Measurements from ENCODE around the gene ALPL.

The ALPL gene

GRCh38 chr1:21496063-21496462 lies 13.2 kb upstream of the ALPL start:
- no peak for ATAC-seq

DNA sequence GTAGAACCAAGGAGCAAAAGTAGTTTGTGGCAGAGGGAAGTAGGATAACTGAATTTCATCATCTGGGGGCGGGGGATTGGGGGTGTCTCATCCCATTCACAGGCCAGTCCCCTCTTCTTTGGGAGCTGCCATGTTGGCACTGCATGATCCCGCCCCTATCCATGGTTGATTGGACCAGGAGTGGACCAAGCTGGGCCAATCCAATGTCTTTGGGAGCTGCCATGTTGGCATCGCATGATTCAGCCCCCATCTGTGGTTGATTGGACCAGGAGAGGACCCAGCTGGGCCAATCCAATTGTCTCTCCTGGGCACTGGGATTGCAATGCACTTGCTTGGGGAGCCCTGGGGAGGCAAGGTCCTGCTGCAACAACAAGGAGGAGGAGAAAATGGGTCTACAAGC lies 12.3 kb upstream of the ALPL start:
- Mint-ChIP-seq H3K36me3 (ENCODE audit: low read depth) (no peaks in the 10 kb centered on the region), H3K9me3 (no peaks in the 10 kb centered on the region), H3K4me3 (no peak overlapping the region), H3K27ac (no peak overlapping the region), H3K27me3 (peaks cover 8% of the 10 kb centered on the region), H3K4me1 (no peaks in the 10 kb centered on the region)
- DNase-seq (no peak), ATAC-seq (no peak)

More at GRCh38 chr1:21496063-21496462, 13.2 kb upstream of the ALPL start:
- no peak overlapping the region for H3K27ac Mint-ChIP-seq
- H3K9me3 Mint-ChIP-seq = no peaks in the 10 kb centered on the region
- H3K27me3 Mint-ChIP-seq = peaks cover 8% of the 10 kb centered on the region
- no peak overlapping the region for H3K4me3 Mint-ChIP-seq
- DNase-seq = no peak
- H3K4me1 Mint-ChIP-seq = no peaks in the 10 kb centered on the region
- H3K36me3 Mint-ChIP-seq (ENCODE audit: low read depth) = no peaks in the 10 kb centered on the region

GRCh38 chr1:21497466-21498061 lies 11.7 kb upstream of the ALPL start:
- peaks cover 5% of the 10 kb centered on the region for H3K27me3 Mint-ChIP-seq
- H3K27ac Mint-ChIP-seq = no peak overlapping the region
- no peak overlapping the region for H3K4me3 Mint-ChIP-seq
- H3K36me3 Mint-ChIP-seq (ENCODE audit: low read depth) = no peaks in the 10 kb centered on the region
- DNase-seq (no peak), ATAC-seq (no peak)
- H3K9me3 Mint-ChIP-seq = no peaks in the 10 kb centered on the region
- H3K4me1 Mint-ChIP-seq = no peaks in the 10 kb centered on the region

- Mint-ChIP-seq H3K9me3 (no peaks in the 10 kb centered on the region), H3K27me3 (peaks cover 6% of the 10 kb centered on the region), H3K27ac (no peak overlapping the region), H3K36me3 (ENCODE audit: low read depth) (no peaks in the 10 kb centered on the region), H3K4me3 (no peak overlapping the region), H3K4me1 (no peaks in the 10 kb centered on the region)
- no peak for ATAC-seq
- no peak for DNase-seq
These were observed 9.8 kb upstream of the ALPL start for GRCh38 chr1:21499283-21499950.

DNA sequence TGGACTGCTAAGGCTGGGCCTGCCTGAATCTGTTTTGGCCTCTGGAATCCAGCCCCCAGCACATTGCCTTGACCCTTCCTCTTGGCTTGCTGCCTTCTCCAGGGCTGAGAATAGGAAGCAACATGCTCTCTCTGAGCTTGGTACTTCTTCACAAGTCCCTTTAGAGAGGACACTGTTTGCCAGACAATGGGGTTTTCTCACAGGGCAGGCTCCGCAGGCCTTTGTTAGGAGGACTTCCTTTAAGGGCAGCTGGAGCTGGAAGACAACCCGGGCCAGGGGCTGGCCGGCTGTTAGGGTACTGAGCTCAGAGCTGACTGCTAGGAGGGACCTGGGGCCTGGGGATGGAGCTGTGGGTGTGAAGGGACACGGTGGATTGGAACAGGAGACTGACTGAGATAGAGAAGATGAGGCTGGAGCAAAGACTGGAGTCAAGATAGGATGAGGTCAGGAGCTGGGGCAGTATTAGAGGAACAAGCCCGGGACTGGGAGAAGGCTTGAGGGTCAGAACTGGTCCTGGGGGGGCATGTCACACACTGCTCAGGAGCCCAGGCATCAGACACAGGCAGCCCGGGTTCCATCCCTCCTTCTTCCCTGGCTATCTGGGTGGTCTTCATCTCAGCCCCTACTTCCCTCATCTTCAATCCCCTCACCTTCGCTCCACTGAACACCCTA lies 5.4 kb upstream of the ALPL start:
- H3K4me1 Mint-ChIP-seq = peaks cover 3% of the 10 kb centered on the region
- ATAC-seq = no peak

GRCh38 chr1:21506804-21507203 lies 2.4 kb upstream of the ALPL start:
- Mint-ChIP-seq H3K27me3 (peaks cover 50% of the 10 kb centered on the region), H3K9me3 (no peaks in the 10 kb centered on the region), H3K36me3 (ENCODE audit: low read depth) (no peaks in the 10 kb centered on the region), H3K4me1 (peaks cover 4% of the 10 kb centered on the region), H3K27ac (no peak overlapping the region), H3K4me3 (no peak overlapping the region)
- ATAC-seq (no peak), DNase-seq (no peak)

More for the DNA sequence above, 5.4 kb upstream of the ALPL start:
- no peaks in the 10 kb centered on the region for H3K36me3 Mint-ChIP-seq (ENCODE audit: low read depth)
- DNase-seq = no peak
- no peaks in the 10 kb centered on the region for H3K9me3 Mint-ChIP-seq
- H3K27ac Mint-ChIP-seq = no peak overlapping the region
- no peak overlapping the region for H3K4me3 Mint-ChIP-seq
- H3K27me3 Mint-ChIP-seq = peaks cover 33% of the 10 kb centered on the region

DNA sequence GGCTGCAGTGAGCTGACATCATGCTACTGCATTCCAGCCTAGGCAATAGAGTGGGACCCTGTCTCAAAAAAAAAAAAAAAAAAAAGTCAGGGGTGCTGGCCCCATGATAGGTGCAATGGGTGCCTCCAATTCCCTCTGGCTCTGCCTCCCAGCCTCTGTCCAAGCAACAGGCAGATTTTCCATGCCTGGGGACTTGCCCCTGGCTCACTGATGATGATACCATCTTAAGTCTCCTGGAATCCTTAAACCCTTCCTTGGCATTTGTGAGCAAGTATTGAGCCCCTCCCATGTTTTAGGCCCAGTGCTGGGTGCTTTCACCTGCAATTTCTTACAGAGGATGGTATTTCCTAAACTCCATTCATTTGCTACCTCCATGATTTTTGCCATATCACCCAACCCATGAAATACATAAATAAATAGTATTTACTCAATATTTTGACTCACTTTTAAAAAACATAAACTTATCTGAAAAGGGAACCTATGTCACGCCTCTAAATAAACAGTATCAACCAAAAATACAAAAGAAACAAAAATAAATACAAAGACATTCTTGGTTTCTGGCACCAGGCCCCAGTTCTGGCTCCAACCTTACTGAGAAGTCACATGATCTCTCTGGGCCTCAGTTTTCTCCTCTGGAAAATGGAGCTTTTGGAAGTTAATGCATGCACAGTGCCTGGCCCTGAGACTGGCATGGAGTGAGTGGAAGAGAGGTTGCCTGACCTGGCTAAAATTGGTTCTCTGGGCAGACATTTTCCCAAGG lies 1.5 kb upstream of the ALPL start:
- H3K36me3 Mint-ChIP-seq (ENCODE audit: low read depth) = no peaks in the 10 kb centered on the region
- no peak for DNase-seq
- no peak overlapping the region for H3K27ac Mint-ChIP-seq
- H3K4me1 Mint-ChIP-seq = peaks cover 4% of the 10 kb centered on the region
- peaks cover 55% of the 10 kb centered on the region for H3K27me3 Mint-ChIP-seq
- H3K4me3 Mint-ChIP-seq = no peak overlapping the region
- no peaks in the 10 kb centered on the region for H3K9me3 Mint-ChIP-seq
- no peak for ATAC-seq

GRCh38 chr1:21508580-21509350 lies 458 bp upstream of the ALPL start:
- Mint-ChIP-seq H3K27me3 (peaks cover 56% of the 10 kb centered on the region), H3K4me3 (peak overlapping the region; percentile 65), H3K9me3 (no peaks in the 10 kb centered on the region), H3K36me3 (ENCODE audit: low read depth) (no peaks in the 10 kb centered on the region), H3K27ac (peak overlapping the region; percentile 20), H3K4me1 (peaks cover 4% of the 10 kb centered on the region)
- ATAC-seq = peak; percentile 86
- peak; percentile 80 for DNase-seq

DNA sequence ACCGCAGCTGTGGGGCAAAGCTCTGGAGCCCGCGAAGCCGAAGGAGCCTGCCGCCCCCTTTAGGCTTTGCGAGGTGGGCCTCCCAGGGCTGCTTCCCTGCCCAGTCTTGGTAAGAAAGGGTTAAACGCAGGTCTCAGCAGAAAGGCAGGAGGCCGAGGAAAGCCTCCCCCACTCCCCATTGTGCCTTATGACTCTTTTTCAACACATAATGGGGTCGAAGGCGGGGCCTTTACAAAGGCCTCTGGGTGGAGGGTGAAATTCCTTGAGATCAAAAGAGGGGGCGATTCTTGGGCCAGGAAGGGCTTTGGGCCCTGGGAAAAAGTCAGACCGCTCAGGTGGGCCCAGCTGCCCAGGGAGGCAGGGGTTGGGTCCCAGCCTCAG lies 880 bp downstream of the ALPL start:
- DNase-seq (no peak), ATAC-seq (no peak)
- Mint-ChIP-seq H3K4me1 (peaks cover 4% of the 10 kb centered on the region), H3K9me3 (no peaks in the 10 kb centered on the region), H3K36me3 (ENCODE audit: low read depth) (no peaks in the 10 kb centered on the region), H3K27me3 (peaks cover 52% of the 10 kb centered on the region), H3K4me3 (no peak overlapping the region), H3K27ac (no peak overlapping the region)

- Mint-ChIP-seq H3K4me3 (no peak overlapping the region), H3K27me3 (peaks cover 49% of the 10 kb centered on the region), H3K9me3 (no peaks in the 10 kb centered on the region), H3K27ac (no peak overlapping the region), H3K4me1 (peaks cover 4% of the 10 kb centered on the region), H3K36me3 (ENCODE audit: low read depth) (no peaks in the 10 kb centered on the region)
- DNase-seq (no peak), ATAC-seq (no peak)
These were observed 1.8 kb downstream of the ALPL start for GRCh38 chr1:21510885-21511578.

DNA sequence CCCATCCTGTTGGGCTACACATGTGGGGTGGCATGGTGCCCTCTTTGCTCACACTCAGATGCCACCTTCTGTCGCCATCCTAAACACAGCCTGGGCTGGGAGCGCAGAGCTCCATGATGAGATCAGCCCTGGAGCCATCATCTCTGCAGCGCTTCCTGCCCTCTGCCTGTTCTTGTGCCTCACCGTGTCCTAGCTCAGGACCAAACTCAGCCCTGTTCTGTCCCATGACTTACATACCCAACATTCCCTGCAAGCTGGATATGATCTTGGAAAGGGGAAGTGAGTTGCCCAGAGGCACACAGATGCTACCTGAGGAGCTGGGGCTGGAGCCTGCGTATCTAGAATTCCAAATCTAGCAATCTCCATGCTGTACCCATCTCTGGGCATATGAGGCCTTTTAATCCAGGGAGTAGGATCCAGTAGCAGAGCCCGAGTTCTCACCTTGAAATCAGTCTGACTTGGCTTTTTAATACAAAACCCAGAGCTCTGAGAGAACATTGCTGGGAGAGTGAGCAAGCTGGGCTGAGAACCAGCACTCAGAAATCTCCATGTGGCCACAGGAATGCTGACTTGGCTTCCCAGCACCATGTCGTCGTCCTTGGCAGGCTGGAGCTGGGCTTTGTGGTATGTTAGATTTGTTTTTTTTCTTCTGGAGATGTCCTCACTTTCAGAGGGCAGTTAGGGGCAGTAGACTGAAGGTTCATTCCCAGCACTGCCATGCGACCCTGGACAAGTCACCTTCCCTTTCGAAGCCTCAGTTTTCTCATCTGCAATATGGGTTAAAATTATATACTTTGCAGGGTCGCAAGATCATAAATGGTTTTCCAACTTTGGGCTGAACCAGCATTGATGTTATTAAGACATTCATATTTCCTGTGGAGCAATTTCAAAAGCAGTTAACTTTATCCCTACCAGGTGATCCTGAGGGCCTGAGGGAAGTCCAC lies 2.6 kb downstream of the ALPL start:
- no peak for DNase-seq
- no peak for ATAC-seq

GRCh38 chr1:21514245-21514644 lies 5.0 kb downstream of the ALPL start:
- no peaks in the 10 kb centered on the region for H3K36me3 Mint-ChIP-seq (ENCODE audit: low read depth)
- no peak overlapping the region for H3K4me3 Mint-ChIP-seq
- ATAC-seq (no peak), DNase-seq (no peak)
- peaks cover 7% of the 10 kb centered on the region for H3K4me1 Mint-ChIP-seq
- H3K27me3 Mint-ChIP-seq = peaks cover 28% of the 10 kb centered on the region
- no peaks in the 10 kb centered on the region for H3K9me3 Mint-ChIP-seq
- H3K27ac Mint-ChIP-seq = no peak overlapping the region

More for the DNA sequence above, 2.6 kb downstream of the ALPL start:
- Mint-ChIP-seq H3K4me1 (peaks cover 4% of the 10 kb centered on the region), H3K27ac (no peak overlapping the region), H3K27me3 (peaks cover 44% of the 10 kb centered on the region), H3K9me3 (no peaks in the 10 kb centered on the region), H3K36me3 (ENCODE audit: low read depth) (no peaks in the 10 kb centered on the region), H3K4me3 (no peak overlapping the region)

DNA sequence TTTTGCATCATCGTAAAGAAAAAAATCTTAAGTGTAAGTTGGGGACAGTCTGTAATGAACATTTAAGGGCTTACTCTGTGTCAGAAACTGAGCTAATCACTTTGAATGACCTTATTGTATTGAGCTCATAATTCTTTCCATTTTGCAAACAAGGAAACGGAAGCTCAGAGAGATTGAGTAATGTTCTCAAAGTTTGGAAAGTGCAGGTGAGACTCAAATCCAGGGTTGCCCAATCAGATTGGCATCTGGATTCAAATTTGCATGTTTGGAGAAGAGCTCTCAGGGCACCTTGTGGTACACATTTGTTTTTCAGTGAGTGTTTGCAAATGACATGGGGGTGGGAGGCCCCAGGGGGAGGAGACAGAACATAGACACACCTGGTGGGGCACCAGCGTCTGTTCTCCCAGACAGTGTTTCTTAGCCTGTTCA lies 8.0 kb downstream of the ALPL start:
- Mint-ChIP-seq H3K27me3 (peaks cover 8% of the 10 kb centered on the region), H3K4me3 (no peak overlapping the region), H3K36me3 (ENCODE audit: low read depth) (no peaks in the 10 kb centered on the region), H3K4me1 (peaks cover 7% of the 10 kb centered on the region), H3K9me3 (no peaks in the 10 kb centered on the region), H3K27ac (no peak overlapping the region)
- ATAC-seq (no peak), DNase-seq (no peak)

All from activated naive CD8-positive, alpha-beta T cell treated with anti-CD3 and anti-CD28 coated beads, Interleukin-2, amount 50 U/mL, for 24 hours (primary cell).